H1 (cell line): ENCODE measurements around the gene C1S. TPM values are rescaled to one million over a fixed set of nuclear protein-coding genes. Genes with fewer than 3 reads are reported as not detected.

Experiments
- BCL11A ChIP-seq, 2 experiments: IDR thresholded peaks; one replicate each; pipeline ENCODE4 v1.6.1; 2011; ENCODE audit warnings: low read depth in 2 of 2, low read length in 2 of 2, mild to moderate bottlenecking in 2 of 2
- EP300 ChIP-seq, 2 experiments: IDR thresholded peaks; 1 replicate in 1 of 2; 2 replicates in 1 of 2; pipeline ENCODE4 v1.6.1; 2011 to 2012; ENCODE audit warnings: low read depth in 2 of 2, low read length in 2 of 2, mild to moderate bottlenecking in 2 of 2, borderline replicate concordance in 1 of 2, inconsistent platforms in 1 of 2, moderate library complexity in 1 of 2
- RFX5 ChIP-seq: IDR thresholded peaks from 2 replicates; pipeline ENCODE4 v1.6.1; 2011; ENCODE audit warnings: low read depth, low read length, improper control_type of control experiment, borderline replicate concordance
- polyA plus RNA-seq, 7 experiments: library from polyadenylated mRNA; depleted of rRNA in 3 of 7; stranded (reverse) in 5 of 7; unstranded in 2 of 7; fragments of >200 nt in 5 of 7; fragments of 200-250 nt in 2 of 7; gene quantifications; 1 replicate in 5 of 7; 2 replicates in 1 of 7; 4 replicates in 1 of 7; pipeline versions ENCODE4 v1.2.1 to v1.2.3, GENCODE V29; 2011 to 2013; ENCODE audit warnings: missing spikeins in 2 of 7, mixed read lengths in 2 of 7
- total RNA-seq: library from RNA; stranded (reverse); fragmentation: NEBNext Ultra II Directional; extraction: Animal tissue kit (Norgen Biotek cat#: 25700); gene quantifications from 2 replicates; pipeline ENCODE4 v1.2.1, GENCODE V29; 2021
- TF ChIP-seq, protein P1 (sequence below): IDR thresholded peaks from 2 replicates; pipeline ENCODE4 v1.6.1; 2012; ENCODE audit warnings: inconsistent platforms

C1S gene
- total and polyA plus RNA-seq, 2 of the 8 experiments (the other 6 are each of a cell fraction or from before 2014, with no cell fraction given) = 4.4 to 7.3 TPM

DNA sequence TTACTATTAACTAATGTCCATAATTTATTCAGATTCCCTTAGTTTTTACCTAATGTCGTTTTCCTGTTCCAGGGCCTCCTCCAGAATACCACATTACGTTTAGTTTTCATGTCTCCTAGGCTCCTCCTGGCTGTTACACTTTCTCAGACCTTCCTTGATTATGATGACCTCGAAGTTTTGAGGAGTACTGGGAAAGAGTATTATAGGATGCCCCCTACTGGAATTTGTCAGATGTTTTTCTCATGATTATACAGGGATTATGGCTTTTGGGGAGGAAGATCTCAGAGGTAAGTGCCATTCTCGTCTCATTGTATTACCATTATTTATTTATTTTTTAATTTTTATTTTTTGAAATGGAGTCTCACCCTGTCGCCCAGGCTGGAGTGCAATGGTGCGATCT lies 17.7 kb upstream of the C1S start (continued):
- TF ChIP-seq RFX5 (no peak), BCL11A (IDR thresholded peaks at IDR 0.05; ENCODE audit: low read depth in 2 of 2, low read length in 2 of 2) (no peak), EP300 (IDR thresholded peaks at IDR 0.05; ENCODE audit: borderline replicate concordance in 1 of 2, low read depth in 2 of 2, low read length in 2 of 2) (no peak)
- TF ChIP-seq, protein P1, sequence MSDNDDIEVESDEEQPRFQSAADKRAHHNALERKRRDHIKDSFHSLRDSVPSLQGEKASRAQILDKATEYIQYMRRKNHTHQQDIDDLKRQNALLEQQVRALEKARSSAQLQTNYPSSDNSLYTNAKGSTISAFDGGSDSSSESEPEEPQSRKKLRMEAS = no peak
